ENCODE results near the gene BICDL2.

DNA sequence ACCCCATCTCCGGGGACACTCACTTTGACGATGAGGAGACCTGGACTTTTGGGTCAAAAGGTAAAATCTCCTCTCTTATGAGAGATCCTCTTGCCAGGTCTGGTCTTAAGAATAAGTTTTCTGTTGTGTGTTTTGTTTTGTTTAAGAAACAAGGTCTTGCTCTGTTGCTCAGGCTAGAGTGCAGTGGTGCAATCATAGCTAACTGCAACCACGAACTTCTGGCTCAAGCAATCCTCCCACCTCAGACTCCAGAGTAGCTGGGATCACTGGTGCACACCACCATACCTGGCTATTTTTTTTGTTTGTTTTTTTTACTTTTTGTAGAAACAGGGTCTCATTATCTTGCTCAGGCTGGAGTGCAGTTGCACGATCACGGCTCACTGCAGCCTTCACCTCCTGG, 13.7 kb upstream of the BICDL2 start:
- TF ChIP-seq RAD51 (IDR thresholded peaks at IDR 0.05; ENCODE audit: borderline replicate concordance, low read depth) (no peak), TCF7 (IDR thresholded peaks at IDR 0.05; ENCODE audit: borderline replicate concordance) (no peak), ZNF586 (CRISPR knock-in tag; conservative IDR thresholded peaks at IDR 0.05) (no peak), POLR2A (conservative IDR thresholded peaks at IDR 0.05) (no peak)

Measured in K562 (cell line).